HEK293 (cell line): ENCODE data around the gene TTC9B.

ENCODE experiments used
- MEIS1 ChIP-seq: sonication (generic); formaldehyde crosslinking; IDR thresholded peaks from 2 replicates; pipeline ENCODE4 v1.8.1; 2022; ENCODE audit warnings: missing genetic modification reagents, mild to moderate bottlenecking, borderline replicate concordance
- ZNF549 ChIP-seq: fragments of 450-650 bp; IDR thresholded peaks from 2 replicates; pipeline ENCODE4 v1.5.1; 2018; ENCODE audit warnings: missing biosample characterization, missing genetic modification characterization, mild to moderate bottlenecking, inconsistent platforms, moderate library complexity
- ZNF561 ChIP-seq: fragments of 450-650 bp; IDR thresholded peaks from 2 replicates; pipeline ENCODE4 v1.5.1; 2018; ENCODE audit warnings: missing biosample characterization, missing genetic modification characterization, borderline replicate concordance
- TF ChIP-seq, protein P1 (sequence below): fragments of 450-650 bp; formaldehyde crosslinking; IDR thresholded peaks from 2 replicates; pipeline ENCODE4 v1.5.1; 2016; ENCODE audit warnings: missing biosample characterization, missing genetic modification characterization

GRCh38 chr19:40232949-40233810, 15.0 kb upstream of the TTC9B start:
- TF ChIP-seq, protein P1, sequence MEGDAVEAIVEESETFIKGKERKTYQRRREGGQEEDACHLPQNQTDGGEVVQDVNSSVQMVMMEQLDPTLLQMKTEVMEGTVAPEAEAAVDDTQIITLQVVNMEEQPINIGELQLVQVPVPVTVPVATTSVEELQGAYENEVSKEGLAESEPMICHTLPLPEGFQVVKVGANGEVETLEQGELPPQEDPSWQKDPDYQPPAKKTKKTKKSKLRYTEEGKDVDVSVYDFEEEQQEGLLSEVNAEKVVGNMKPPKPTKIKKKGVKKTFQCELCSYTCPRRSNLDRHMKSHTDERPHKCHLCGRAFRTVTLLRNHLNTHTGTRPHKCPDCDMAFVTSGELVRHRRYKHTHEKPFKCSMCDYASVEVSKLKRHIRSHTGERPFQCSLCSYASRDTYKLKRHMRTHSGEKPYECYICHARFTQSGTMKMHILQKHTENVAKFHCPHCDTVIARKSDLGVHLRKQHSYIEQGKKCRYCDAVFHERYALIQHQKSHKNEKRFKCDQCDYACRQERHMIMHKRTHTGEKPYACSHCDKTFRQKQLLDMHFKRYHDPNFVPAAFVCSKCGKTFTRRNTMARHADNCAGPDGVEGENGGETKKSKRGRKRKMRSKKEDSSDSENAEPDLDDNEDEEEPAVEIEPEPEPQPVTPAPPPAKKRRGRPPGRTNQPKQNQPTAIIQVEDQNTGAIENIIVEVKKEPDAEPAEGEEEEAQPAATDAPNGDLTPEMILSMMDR: no peak
- TF ChIP-seq ZNF561 (tag by site-specific recombination) (no peak), ZNF549 (tag by site-specific recombination) (no peak), MEIS1 (CRISPR knock-in tag) (no peak)
